Measurements from ENCODE around the gene HOXA7.

Gene HOXA7

GRCh38 chr7:27169658-27170425 is 13.4 kb upstream of the HOXA7 start:
- no peak for DNase-seq

- peak in 1 of 2 donors; percentile 37 for DNase-seq
Observed at GRCh38 chr7:27168265-27168947, 11.9 kb upstream of the HOXA7 start.

- no peak for DNase-seq
Observed at GRCh38 chr7:27167916-27168264, 11.4 kb upstream of the HOXA7 start.

GRCh38 chr7:27166531-27167505 is 10.3 kb upstream of the HOXA7 start:
- no peak for DNase-seq

- no peak for DNase-seq
Observed at GRCh38 chr7:27165996-27166530, 9.6 kb upstream of the HOXA7 start.

GRCh38 chr7:27165089-27165995 is 8.9 kb upstream of the HOXA7 start, which contains the start of gene HOXA9:
TSS of gene HOXA9 (minus strand) at chr7:27165537. CDS start at chr7:27165457, 80 bp downstream.
- DNase-seq, result no peak

- DNase-seq, result no peak
Observed at GRCh38 chr7:27164367-27165088, 8.1 kb upstream of the HOXA7 start.

- DNase-seq, result no peak
Observed at GRCh38 chr7:27164045-27164366, 7.5 kb upstream of the HOXA7 start.

- DNase-seq, result no peak
Observed at GRCh38 chr7:27163288-27164044, 7.0 kb upstream of the HOXA7 start.

GRCh38 chr7:27162561-27163287 is 6.2 kb upstream of the HOXA7 start:
- DNase-seq, result no peak

GRCh38 chr7:27161721-27162560 is 5.5 kb upstream of the HOXA7 start:
- no peak for DNase-seq

- no peak for DNase-seq
Observed at GRCh38 chr7:27161214-27161720, 4.8 kb upstream of the HOXA7 start.

- peak; percentile 89 to 91 for DNase-seq
Observed at GRCh38 chr7:27160546-27161213, 4.2 kb upstream of the HOXA7 start.

GRCh38 chr7:27160145-27160545 is 3.7 kb upstream of the HOXA7 start:
- DNase-seq, result no peak

GRCh38 chr7:27159266-27160144 is 3.0 kb upstream of the HOXA7 start:
- DNase-seq, result no peak

- DNase-seq, result no peak
Observed at GRCh38 chr7:27158436-27159265, 2.2 kb upstream of the HOXA7 start.

Data from stimulated activated CD4-positive, alpha-beta T cell treated with anti-CD3 and anti-CD28 coated beads, Interleukin-2, amount 100 ng/mL, for 24 hours (primary cell).